GM19395 (cell line): ENCODE measurements around the gene VEGFC.

Experiments
- ATAC-seq: cut with Tn5 transposase; IDR thresholded peaks from one replicate; pipeline ENCODE4 v1.9.1; 2021; ENCODE audit warnings: mild to moderate bottlenecking, moderate library complexity; ENCODE audit not compliant: unreplicated experiment

Gene VEGFC

GRCh38 chr4:176708771-176709311 is 83.9 kb downstream of the VEGFC start:
- no peak for ATAC-seq

- no peak for ATAC-seq
Measured at GRCh38 chr4:176690716-176691115, 102.0 kb downstream of the VEGFC start.

DNA sequence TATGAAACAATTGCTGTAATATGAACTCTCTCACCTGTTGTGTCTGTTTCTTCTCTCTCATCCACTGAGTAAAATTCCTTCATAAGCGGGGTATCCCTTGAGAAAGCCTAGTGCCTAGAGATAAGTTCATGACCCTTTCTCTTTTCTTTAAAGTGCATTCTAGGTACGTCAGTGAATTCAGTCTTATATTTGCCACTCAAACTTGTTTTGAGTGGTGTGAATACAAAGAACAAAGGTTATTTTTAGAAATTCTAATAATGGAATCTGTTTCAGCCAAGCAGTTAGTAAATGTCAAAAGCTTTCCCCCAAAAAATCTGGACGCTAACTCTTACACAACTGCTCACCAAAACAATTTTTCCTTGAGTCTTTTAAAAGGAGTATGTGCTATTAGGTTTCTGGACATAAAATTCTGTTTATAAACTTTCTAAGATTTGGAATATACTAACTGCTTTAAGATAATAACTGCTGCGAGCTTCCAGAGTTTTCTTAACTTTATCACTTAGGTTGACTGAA is 112.0 kb downstream of the VEGFC start:
- ATAC-seq = no peak

DNA sequence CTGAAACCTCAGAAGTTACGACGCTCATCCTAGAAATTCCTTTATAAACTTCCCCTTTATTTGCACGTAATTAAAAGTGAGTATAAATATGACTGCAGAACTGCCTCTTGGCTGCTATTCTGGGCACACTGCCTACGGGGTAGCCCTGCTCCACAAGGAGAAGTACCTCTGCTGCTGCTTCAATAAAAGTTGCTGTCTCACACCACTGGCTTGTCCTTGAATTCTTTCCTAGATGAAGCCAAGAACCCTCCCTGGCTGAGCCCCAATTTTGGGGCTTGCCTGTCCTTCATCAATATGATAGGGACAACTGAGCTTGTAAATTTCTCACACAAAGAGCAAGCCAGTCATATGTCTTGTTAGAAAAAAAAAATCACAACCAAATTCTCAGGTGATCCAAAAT is 115.8 kb downstream of the VEGFC start:
- ATAC-seq = no peak

DNA sequence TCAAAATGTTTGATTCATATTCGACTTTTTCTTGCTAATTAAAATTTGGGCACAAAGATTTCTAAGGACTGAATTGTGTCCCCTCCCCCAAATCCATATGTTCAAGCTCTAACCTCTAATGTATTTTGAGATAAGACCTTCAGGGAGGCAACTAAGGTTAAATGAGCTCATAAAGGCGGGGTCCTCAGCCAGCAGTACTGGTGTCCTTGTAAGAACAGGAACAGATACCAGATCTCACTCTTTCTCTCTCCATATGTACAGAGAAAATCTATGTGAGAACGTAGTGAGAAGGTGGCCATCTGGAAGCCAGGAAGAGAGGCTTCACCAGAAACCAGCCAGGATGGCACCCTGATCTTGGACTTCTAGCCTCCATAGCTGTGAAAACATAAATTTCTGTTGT is 116.9 kb downstream of the VEGFC start:
- ATAC-seq = no peak

DNA sequence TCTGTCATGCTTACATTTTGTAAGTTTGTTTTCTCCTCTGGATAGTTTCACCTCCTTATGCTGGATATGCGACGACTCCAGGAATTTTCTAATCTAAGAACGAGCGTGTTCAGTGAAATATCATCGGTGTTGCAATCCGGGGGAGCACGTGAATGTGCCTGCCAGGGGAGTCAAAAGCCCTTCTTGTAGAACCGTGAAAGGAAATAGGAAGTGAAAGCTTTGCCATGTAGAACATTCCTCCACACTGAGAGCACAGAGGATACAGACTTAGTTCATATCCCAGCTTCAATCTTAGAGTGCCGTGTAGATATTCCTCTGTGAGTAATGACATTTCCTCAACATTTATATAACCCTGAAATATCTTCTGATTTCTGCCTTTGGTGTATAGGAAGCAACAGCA is 121.2 kb downstream of the VEGFC start:
- no peak for ATAC-seq

DNA sequence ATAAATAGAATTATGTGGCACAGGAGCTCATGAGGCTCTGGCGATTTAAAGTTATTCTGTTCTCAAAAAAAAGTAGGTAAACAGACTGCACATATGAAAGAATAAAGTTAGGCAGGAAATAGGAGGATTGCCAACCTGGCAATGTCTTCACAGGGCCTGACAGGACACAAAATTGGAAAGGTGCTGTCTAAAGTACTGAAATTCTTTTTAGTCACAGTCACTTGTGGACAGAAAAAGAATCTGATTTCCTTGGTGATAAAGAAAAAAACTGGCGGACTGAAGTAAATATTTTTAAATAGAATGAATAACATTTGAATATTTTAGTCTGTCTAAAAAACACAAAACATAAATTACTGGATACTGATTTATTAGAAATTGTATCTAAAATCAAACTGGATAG is 124.4 kb downstream of the VEGFC start:
- ATAC-seq = no peak

DNA sequence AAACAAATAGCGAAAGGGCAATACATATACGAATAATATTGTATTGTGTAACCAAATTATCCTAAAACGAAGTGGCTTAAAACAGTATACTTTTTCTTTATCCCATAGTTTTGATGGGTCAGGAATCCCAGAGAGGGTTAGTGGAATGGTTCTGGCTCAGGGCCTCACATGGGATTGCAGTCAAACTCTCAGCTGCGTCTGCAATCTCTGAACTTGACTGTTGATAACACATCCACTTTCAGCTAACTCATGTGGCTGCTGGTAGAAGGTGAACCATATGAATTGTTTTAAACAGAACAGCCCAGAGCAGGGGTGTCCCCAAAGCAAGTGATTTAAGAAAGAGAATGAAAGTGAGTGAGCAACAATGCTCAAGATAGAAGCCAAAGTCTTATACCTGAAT is 127.8 kb downstream of the VEGFC start:
- ATAC-seq = no peak

DNA sequence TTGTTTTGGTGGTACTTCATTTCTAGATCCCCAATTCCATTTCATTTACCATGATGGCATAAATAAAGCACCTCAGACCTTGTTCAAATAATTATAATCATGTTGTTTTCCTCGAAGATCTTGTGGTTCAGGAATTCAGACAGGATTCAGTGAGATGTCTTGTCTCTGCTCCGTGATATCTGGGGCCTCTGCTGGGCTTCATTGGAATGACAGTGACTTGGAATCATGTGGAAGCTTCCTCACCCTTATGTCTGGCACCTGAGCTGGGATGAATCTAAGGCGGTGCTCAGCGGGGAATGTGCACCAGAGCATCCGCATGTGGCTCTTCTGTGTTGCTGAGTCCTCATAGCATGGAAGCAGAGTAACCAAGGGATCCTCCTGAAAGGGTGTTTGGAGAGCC is 132.2 kb downstream of the VEGFC start:
- ATAC-seq = no peak

DNA sequence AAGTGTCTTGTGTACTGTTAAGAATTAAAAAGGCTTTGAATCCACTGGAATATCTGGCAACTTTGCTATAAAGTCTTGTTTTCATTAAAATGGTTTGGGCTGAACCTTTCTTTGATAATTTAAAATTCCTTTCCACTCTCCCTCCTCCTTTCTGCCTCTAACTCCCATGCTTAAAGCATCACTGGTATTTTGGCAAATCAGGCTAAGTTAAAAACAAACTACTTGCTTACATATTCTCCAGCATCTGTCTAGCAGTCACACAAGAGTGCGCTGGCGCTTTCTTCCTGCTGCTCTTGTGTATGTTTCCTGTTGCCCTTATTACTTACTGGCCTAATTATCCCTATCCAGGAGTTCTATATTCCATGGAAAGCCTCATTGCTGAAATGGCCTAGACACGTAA is 136.6 kb downstream of the VEGFC start:
- no peak for ATAC-seq

DNA sequence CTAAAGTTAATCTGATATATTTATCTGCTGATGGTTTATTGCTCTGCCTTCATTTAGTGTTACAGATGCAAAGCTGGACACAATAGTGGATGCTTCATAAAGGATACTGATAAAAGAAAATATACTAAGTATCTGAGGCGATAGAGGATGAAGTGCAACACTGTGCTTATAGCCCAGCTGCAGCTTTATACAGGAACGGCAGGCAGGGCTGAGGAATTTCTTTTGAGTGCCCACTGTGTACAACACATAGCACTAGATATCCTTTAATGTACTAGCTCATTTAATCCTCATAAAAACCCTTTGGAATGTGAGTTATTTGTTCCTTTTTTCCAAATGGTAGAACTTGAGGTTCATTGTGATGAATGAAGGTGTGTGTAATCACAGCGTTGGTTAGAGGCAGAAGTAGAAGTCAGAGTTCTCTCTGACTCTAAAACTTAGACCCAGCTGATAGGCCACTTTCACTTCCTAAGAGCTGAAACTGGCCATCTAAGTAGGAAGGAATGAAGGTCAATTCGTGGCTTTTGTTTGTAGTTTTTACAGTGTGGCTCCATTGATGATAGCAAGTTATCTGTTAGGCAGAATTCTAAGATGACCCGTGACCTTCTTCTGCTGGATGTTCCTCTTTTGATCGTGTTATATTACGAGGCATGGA is 138.0 kb downstream of the VEGFC start:
- no peak for ATAC-seq

- no peak for ATAC-seq
Measured at GRCh38 chr4:176653401-176654220, 139.1 kb downstream of the VEGFC start.

DNA sequence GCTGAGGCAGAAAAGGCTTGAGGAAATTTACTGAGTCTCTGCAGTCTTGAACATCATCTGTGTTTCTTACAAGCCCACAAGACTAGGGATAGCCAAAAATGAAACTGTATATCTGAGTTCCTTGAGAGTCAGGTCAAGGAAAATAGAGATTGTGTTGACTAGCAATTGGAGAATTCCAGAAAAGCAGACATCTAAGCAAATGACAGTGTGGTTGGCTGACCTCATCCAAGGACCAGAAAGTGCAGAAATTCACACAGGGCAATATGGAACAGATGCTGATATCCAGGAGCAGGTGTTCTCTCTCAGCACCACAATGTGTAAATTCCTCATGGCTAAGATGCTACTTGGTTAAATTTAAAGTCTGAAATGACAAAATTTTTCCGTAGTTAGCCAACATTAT is 146.4 kb downstream of the VEGFC start:
- ATAC-seq = no peak

DNA sequence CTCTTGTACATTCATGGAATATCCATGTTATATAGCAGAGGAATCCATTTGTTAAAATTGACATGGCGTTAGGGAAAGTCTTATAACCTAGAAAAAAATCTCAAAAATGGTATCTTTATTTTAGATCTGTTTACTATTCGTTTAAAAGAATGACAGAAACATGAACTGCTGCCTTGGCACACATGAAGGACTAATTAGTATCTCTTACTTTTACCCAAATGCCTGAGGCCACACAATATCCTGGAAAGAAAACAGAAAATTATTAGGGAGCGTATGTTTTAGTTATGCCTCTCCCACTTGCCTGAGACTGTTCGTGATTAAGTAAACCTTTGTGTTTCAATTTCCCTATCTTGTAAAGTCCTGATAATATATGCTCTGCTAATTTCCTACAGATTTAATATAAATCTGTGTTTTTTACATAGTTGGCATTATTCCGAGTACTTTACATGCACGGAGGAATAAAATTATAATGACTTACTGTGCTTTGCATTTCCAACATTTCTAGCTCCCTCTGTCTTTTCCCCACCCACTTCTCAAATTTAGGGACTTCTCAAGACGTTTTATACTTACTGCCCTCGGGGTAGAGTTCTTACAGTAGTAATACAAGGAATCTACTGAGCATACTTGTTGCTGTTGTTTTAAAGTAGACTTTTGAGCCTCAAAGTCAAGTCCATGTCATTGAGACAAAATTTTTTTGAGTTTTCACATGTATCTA is 147.3 kb downstream of the VEGFC start:
- ATAC-seq = no peak

DNA sequence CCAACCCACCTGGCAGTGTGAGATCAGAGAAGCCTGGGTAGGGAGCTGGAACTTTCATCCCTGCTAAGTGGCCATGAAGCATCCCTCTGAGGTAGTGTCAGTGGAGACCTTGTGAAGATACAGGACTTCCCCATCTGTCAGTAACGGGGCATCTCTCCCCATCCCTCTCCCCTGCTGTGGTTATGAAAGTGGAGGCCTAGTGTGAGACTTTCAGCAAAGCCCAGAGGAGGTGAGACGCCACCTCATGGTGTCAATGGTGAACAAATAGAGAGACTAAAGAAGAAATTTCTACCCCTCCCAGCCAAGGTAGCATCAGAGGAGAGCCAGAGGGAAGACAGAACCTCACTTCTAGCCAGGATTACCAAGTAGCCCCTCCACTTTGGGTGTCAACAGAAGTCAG is 150.2 kb downstream of the VEGFC start:
- no peak for ATAC-seq

GRCh38 chr4:176641237-176641636 is 151.5 kb downstream of the VEGFC start:
- no peak for ATAC-seq

DNA sequence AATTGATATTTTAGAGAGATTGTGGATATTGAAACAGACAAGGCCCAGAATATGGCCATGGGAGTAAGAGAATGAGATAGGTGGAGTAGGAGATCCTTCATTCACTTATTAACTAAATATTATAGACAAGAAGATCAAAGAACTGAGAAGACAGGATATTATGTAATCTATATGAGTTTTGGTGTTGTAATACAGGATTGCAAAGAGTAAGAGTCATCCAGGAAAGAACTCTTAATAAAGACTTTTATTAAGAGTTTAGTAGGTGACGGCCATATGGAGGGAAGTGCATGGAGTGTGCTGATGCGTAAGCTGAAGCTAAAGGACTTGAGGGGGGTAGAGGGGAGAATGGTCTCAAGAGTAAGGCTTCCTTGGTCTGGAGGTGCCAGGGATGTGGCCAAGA is 153.7 kb downstream of the VEGFC start:
- no peak for ATAC-seq

- no peak for ATAC-seq
Measured at GRCh38 chr4:176636292-176636691, 156.4 kb downstream of the VEGFC start.

GRCh38 chr4:176635372-176636261 is 157.1 kb downstream of the VEGFC start:
- ATAC-seq = no peak
